ENCODE results near the gene RLN1.

DNA sequence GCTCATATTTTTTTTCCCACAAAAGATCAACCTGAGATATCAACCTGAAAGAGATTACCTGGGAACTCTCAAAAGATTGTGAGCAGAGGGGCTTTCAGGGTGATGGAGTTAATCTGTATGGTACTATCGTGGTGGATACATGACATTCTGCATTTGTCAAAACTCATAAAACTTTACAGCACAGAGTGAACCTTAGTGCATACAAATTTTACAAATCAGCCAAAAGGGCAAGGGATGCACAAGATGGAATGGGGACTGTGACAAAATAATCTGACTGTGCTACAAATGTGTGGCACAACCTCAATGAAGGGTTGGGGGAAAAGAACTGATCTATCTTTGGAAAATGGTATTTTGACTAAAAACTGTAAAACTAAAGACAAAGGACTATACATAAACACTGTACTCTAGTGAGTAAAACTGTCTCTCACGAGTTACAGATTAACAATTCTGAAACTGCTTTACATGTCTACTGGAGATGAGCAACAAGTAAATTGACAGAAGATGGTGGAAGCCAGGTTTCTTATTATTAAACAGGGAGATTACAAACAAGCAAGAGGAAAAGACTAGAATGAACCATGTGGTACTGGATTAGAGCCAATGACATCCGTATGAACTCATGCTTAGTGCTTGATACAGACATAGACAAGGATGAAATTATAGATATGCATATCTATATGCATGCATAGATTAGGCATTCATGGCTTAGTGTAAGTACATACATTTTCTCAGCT, 24.8 kb upstream of the RLN1 start:
- TF ChIP-seq, protein P1, sequence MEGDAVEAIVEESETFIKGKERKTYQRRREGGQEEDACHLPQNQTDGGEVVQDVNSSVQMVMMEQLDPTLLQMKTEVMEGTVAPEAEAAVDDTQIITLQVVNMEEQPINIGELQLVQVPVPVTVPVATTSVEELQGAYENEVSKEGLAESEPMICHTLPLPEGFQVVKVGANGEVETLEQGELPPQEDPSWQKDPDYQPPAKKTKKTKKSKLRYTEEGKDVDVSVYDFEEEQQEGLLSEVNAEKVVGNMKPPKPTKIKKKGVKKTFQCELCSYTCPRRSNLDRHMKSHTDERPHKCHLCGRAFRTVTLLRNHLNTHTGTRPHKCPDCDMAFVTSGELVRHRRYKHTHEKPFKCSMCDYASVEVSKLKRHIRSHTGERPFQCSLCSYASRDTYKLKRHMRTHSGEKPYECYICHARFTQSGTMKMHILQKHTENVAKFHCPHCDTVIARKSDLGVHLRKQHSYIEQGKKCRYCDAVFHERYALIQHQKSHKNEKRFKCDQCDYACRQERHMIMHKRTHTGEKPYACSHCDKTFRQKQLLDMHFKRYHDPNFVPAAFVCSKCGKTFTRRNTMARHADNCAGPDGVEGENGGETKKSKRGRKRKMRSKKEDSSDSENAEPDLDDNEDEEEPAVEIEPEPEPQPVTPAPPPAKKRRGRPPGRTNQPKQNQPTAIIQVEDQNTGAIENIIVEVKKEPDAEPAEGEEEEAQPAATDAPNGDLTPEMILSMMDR (IDR thresholded peaks at IDR 0.05), result no peak
- no peak for TF ChIP-seq POLR2A (IDR thresholded peaks at IDR 0.05)
